Measurements from ENCODE around the gene SLC10A3.

SLC10A3 gene

DNA sequence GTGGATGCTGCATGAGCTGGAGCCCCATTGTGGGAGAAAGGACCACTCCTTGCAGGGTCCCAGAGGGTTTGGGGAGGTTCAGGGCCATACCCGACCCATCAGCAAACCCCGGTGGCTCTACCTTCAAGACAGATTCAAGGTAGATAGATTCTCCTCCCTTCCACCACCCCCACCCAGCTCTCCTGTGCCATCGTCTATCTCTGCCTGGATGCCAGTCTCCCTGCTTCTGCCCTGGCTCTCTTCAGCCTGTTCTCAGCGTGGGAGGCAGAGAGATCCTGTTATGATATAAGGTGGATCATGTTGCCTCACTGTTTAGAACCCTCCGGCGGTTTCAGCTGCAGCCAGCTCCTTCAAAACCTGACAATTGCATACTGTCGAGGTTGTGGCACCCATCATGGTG, 16.7 kb downstream of the SLC10A3 start:
- no peak for DNase-seq (ENCODE audit: low read depth)
- TF ChIP-seq, protein P1, sequence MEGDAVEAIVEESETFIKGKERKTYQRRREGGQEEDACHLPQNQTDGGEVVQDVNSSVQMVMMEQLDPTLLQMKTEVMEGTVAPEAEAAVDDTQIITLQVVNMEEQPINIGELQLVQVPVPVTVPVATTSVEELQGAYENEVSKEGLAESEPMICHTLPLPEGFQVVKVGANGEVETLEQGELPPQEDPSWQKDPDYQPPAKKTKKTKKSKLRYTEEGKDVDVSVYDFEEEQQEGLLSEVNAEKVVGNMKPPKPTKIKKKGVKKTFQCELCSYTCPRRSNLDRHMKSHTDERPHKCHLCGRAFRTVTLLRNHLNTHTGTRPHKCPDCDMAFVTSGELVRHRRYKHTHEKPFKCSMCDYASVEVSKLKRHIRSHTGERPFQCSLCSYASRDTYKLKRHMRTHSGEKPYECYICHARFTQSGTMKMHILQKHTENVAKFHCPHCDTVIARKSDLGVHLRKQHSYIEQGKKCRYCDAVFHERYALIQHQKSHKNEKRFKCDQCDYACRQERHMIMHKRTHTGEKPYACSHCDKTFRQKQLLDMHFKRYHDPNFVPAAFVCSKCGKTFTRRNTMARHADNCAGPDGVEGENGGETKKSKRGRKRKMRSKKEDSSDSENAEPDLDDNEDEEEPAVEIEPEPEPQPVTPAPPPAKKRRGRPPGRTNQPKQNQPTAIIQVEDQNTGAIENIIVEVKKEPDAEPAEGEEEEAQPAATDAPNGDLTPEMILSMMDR (IDR thresholded peaks at IDR 0.05; ENCODE audit: low read depth, low read length, missing control alignments) = no peak
- H3K4me3 ChIP-seq (ENCODE audit: low read depth, low read length) = no peak overlapping the region

DNA sequence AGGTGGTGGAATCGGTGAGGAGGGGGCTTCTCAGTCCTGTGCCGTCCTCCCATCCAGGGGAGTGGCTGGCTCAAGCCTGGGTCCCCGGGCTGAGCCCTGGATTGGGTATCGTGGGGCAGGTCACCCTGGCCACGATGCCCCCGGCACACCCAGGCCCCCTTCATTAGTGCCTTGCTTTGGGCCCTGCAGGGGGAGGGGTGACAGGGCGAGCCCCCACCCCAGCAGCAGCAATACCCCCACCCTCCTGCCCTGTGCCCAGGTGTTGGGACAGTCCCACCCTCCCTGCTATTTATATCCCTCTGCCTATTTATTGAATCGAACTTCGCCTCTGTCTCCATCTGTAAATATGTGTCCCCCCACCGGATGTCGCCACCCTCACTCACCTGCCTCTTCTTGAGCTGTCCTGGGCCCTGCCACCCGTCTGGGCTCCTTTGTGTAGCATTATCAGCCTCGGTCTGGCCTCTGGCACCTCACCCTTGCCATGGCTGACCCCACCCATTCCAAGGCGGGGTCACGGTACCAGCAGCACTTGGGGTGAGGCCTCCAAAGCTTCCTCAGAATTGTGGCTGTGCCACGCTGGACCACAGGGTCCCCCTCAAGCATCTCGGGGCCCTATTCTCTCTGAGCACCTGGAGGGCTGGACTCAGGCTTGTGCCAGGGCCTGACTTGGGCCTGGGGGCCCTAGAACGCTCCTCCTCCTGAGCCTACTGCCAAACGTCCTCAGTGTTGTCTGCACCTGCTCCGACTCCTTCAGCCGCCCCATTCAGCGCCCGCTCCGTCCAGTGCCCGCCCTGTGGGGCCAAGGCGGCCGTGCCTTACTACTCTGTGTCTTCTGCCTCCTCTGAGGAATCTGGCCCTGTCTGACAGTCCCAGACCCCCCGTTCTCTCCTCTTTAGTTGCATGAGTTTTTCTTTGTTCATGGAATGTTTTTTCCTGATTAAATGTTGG, 17.5 kb downstream of the SLC10A3 start:
- DNase-seq (ENCODE audit: low read depth) = no peak
- TF ChIP-seq, protein P1 (IDR thresholded peaks at IDR 0.05; ENCODE audit: low read depth, low read length, missing control alignments) = no peak
- no peak overlapping the region for H3K4me3 ChIP-seq (ENCODE audit: low read depth, low read length)

DNA sequence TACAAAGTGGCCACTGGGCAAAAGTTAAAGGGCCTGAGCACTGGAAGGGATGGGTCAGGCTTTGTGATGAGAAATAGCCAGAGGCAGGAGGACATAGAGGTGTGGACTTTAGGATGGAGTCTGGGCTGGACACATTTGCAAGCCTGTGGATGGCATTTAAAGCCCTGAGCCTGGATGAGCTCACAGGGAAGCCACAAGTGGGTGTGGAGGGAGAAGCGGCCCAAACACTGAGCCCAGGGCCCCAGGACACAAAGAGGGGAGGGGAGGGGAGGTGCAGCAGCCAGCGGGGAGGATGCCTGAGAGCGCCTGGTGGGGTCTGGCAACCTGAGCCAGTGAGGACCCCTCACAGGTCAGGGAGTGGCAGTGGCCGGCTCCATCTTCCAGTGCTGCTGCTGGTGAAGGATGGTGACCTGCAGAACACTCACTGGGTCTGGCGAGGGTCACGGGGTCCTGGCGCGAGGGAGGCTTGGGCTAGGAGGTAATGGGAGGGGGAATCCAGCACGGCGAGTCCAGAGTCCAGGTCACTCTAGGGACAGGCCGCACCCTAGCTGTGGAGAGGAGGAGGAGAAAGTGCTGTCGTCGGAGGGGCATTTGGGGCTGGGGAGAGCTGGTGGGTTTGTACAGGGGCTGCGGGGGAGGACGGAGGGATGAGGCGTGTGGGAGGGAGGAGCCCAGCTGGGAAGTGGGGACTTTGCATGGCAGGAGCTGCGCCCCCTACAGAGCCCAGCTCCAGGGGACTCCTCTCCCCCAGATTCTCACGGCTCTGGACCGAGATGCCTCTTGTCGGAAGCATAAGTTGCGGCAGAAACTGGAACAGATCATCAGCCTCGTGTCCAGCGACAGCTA, 18.4 kb downstream of the SLC10A3 start:
- TF ChIP-seq, protein P1 (IDR thresholded peaks at IDR 0.05; ENCODE audit: low read depth, low read length, missing control alignments) = no peak
- DNase-seq (ENCODE audit: low read depth) = no peak
- no peak overlapping the region for H3K4me3 ChIP-seq (ENCODE audit: low read depth, low read length)

DNA sequence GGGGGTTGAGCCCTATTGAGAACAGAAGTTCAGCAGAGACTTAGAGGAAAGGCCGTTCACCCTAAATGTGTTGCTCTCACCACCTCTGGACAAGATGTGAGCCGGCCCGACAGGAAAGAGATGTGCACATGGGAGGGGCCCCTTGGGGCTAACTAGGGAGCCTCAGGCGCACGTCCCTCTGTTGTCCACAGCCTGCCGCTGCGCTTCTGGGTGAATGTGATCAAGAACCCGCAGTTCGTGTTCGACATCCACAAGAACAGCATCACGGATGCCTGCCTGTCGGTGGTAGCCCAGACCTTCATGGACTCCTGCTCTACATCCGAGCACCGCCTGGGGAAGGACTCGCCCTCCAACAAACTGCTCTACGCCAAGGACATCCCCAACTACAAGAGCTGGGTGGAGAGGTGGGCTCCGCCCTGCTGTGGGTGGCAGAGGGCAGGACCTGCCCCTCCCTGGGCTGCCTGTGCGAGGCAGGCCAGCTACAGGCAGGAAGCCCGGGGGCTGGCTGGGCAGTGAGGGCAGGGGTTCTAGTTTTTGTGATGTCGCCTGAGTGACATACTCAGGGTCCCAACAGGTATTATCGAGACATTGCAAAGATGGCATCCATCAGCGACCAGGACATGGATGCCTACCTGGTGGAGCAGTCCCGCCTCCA, 19.4 kb downstream of the SLC10A3 start:
- DNase-seq (ENCODE audit: low read depth) = no peak
- TF ChIP-seq, protein P1 (IDR thresholded peaks at IDR 0.05; ENCODE audit: low read depth, low read length, missing control alignments) = no peak
- H3K4me3 ChIP-seq (ENCODE audit: low read depth, low read length) = no peak overlapping the region

DNA sequence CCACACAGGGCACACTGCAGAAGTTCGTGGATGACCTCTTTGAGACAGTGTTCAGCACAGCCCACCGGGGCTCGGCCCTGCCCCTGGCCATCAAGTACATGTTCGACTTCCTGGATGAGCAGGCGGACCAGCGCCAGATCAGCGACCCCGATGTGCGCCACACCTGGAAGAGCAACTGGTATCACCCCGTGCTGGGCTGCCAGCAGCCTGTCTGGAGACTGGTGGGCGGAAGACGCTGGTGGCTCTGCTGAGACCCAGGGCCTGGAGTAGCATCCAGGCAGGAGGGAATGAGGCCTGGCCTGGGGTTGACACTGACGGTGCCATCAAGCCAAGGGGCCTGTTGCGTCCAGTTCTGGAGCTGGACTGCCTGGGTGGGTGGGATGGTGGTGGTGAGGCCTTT, 20.0 kb downstream of the SLC10A3 start:
- no peak for DNase-seq (ENCODE audit: low read depth)
- no peak overlapping the region for H3K4me3 ChIP-seq (ENCODE audit: low read depth, low read length)
- TF ChIP-seq, protein P1 (IDR thresholded peaks at IDR 0.05; ENCODE audit: low read depth, low read length, missing control alignments) = no peak

DNA sequence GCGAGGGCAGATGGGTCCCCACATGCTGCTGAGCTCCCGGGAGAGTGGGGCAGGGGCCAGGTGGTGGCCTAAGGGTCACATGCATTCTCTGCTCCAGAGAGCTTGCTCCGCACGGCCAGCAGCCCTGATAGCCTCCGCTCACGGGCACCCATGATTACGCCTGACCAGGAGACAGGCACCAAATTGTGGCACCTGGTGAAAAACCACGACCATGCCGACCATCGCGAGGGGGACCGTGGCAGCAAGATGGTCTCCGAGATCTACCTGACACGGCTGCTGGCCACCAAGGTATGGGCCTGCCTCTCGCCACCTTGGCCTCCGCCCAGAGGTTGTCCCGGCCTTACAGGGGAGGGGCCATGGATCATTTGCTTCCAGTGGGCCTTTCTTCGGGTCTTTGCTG, 20.5 kb downstream of the SLC10A3 start:
- TF ChIP-seq, protein P1 (IDR thresholded peaks at IDR 0.05; ENCODE audit: low read depth, low read length, missing control alignments) = no peak
- H3K4me3 ChIP-seq (ENCODE audit: low read depth, low read length) = no peak overlapping the region
- no peak for DNase-seq (ENCODE audit: low read depth)
